ENCODE results near the gene ARHGEF10L.

ARHGEF10L gene

GRCh38 chr1:17588048-17588871, 48.8 kb downstream of the ARHGEF10L start (continued):
- TF ChIP-seq BCL6B (tag by site-specific recombination; IDR thresholded peaks at IDR 0.05) (no peak), ZNF423 (tag by site-specific recombination; IDR thresholded peaks at IDR 0.05) (0 out of 2 replicates have a peak, but pooled peaks have one; percentile 14), ZBTB49 (tag by site-specific recombination; IDR thresholded peaks at IDR 0.05; ENCODE audit: low read depth) (no peak), SP3 (tag by site-specific recombination; IDR thresholded peaks at IDR 0.05) (0 out of 2 replicates have a peak, but pooled peaks have one; percentile 25), WT1 (tag by site-specific recombination; IDR thresholded peaks at IDR 0.05) (no peak), ZNF626 (tag by site-specific recombination; IDR thresholded peaks at IDR 0.05) (no peak), ZSCAN4 (tag by site-specific recombination; IDR thresholded peaks at IDR 0.05) (peak; percentile 59), ZNF548 (tag by site-specific recombination; IDR thresholded peaks at IDR 0.05) (no peak), ZNF394 (tag by site-specific recombination; IDR thresholded peaks at IDR 0.05; ENCODE audit: borderline replicate concordance) (0 out of 2 replicates have a peak, but pooled peaks have one; percentile 35), GLIS2 (tag by site-specific recombination; IDR thresholded peaks at IDR 0.05) (peak; percentile 34; the same call in 1 of the 2 replicates), ZIC2 (tag by site-specific recombination; IDR thresholded peaks at IDR 0.05) (peak; percentile 90), ZFP69B (tag by site-specific recombination; IDR thresholded peaks at IDR 0.05) (no peak), ZNF391 (tag by site-specific recombination; IDR thresholded peaks at IDR 0.05; ENCODE audit: borderline replicate concordance, low read depth) (no peak)

GRCh38 chr1:17591814-17592430, 52.4 kb downstream of the ARHGEF10L start:
- CTCF ChIA-PET = interaction anchor here (0.6 to 1.5 kb wide), 2 partner anchors 15 to 89 kb away, joined by 4 to 5 read pairs; no protein-coding TSS in a partner anchor
- no peak overlapping the region for H3K4me3 ChIP-seq (ENCODE audit: low read depth, low read length)
- peaks cover 0 to 4% of the 10 kb centered on the region in 2 experiments; a peak in 1 of 3 replicates for H3K36me3 ChIP-seq (ENCODE audit: control insufficient read depth in 2 of 2, insufficient read depth in 1 of 2, low read length in 2 of 2)
- no peaks in the 10 kb centered on the region for H3K9me3 ChIP-seq (ENCODE audit: control insufficient read depth, insufficient read depth, low read depth, low read length)
- no peak for TF ChIP-seq ZBTB11 (tag by site-specific recombination; conservative IDR thresholded peaks at IDR 0.05; ENCODE audit: low read depth)
- TF ChIP-seq ZIC2 (tag by site-specific recombination; IDR thresholded peaks at IDR 0.05) = peak; percentile 95
- no peak for TF ChIP-seq ZNF350 (tag by site-specific recombination; IDR thresholded peaks at IDR 0.05)
- TF ChIP-seq PRDM10 (tag by site-specific recombination; IDR thresholded peaks at IDR 0.05) = 0 out of 2 replicates have a peak, but pooled peaks have one; percentile 14
- peak; percentile 96 for TF ChIP-seq GLIS1 (tag by site-specific recombination; IDR thresholded peaks at IDR 0.05)
- TF ChIP-seq ZNF26 (tag by site-specific recombination; IDR thresholded peaks at IDR 0.05) = no peak
- no peak overlapping the region for H3K27ac ChIP-seq (ENCODE audit: extremely low read depth, low read depth, low read length)
- H3K4me1 ChIP-seq (ENCODE audit: control insufficient read depth, insufficient read depth, low read length) = peaks cover 21% of the 10 kb centered on the region
- POLR2A ChIA-PET = no interaction called here
